K562 (cell line): ENCODE data around the gene CD9. TPM values are rescaled to one million over a fixed set of nuclear protein-coding genes. Genes with fewer than 3 reads are reported as not detected.

Source experiments
- ATAC-seq: fragments of 200-7000 bp; cut with Tn5 transposase; 3 replicates; pipeline ENCODE4 v1.9.1; 2020; ENCODE audit warnings: moderate library complexity
- BruUV-seq: library from RNA; stranded (reverse); fragments of 400-500 nt; replicated peaks from 2 replicates; lab custom pipeline; 2021; lab: Mats Ljungman, UMichigan
- CTCF ChIA-PET: fragments of 300-600 bp; formaldehyde crosslinking; extraction: SDS; loops from one replicate; lab custom pipeline; 2021; ENCODE audit warnings: low intra/inter-chr PET ratio; lab: Yijun Ruan, JAX
- POLR2A ChIA-PET: fragments of 300-600, 350-650 bp; sonication (Branson Sonifier 250); formaldehyde crosslinking; extraction: SDS; loops from one replicate; lab custom pipeline; 2021; ENCODE audit warnings: antibody characterized with exemption, inconsistent platforms; lab: Yijun Ruan, JAX
- DNase-seq, 4 experiments: peaks; one replicate each; pipeline versions ENCODE4 v3.0.0 to v3.0.0-alpha.2; 2011 to 2018; ENCODE audit warnings: low spot score in 3 of 4, mixed read lengths in 3 of 4; ENCODE audit errors: extremely low read depth in 1 of 4
- FAIRE-seq: peaks from 2 replicates; lab custom pipeline; 2011; peaks lifted over from hg19 to GRCh38; lab: Jason Lieb, UNC
- H2AFZ ChIP-seq: 2 replicates; pipeline ENCODE4 v1.6.0; 2011; ENCODE audit warnings: low read depth, low read length, control low read depth, inconsistent platforms
- H3K27ac ChIP-seq: fragments of 200-600 bp; 3 replicates; pipeline ENCODE4 v1.8.0; 2011; ENCODE audit warnings: low read depth, mild to moderate bottlenecking, control low read depth, inconsistent platforms, low read length, moderate library complexity, mixed read lengths; ENCODE audit errors: extremely low read depth
- H3K27me3 ChIP-seq, 2 experiments: fragments of 300-600 bp in 1 of 2; 2 replicates in 1 of 2; 3 replicates in 1 of 2; pipeline versions ENCODE4 v1.6.0 to v1.8.0; 2011; ENCODE audit warnings: inconsistent platforms in 2 of 2, low read length in 2 of 2, mild to moderate bottlenecking in 1 of 2, mixed read lengths in 1 of 2, moderate library complexity in 1 of 2; ENCODE audit not compliant: control insufficient read depth in 2 of 2, insufficient read depth in 2 of 2
- H3K36me3 ChIP-seq: fragments of 300-600 bp; 3 replicates; pipeline ENCODE4 v1.8.0; 2011; ENCODE audit warnings: mild to moderate bottlenecking, low read length, inconsistent platforms; ENCODE audit not compliant: control insufficient read depth, insufficient read depth
- H3K4me1 ChIP-seq, 2 experiments: fragments of 200-600 bp in 1 of 2; replicated peaks in 1 of 2; 2 replicates in 1 of 2; 3 replicates in 1 of 2; pipeline versions ENCODE4 v1.5.1 to v1.8.0; 2011; ENCODE audit warnings: inconsistent platforms in 2 of 2, low read length in 2 of 2, mild to moderate bottlenecking in 1 of 2, mixed read lengths in 1 of 2, moderate library complexity in 1 of 2; ENCODE audit not compliant: control insufficient read depth in 2 of 2, insufficient read depth in 2 of 2
- H3K4me2 ChIP-seq: 2 replicates; pipeline ENCODE4 v1.6.1; 2011; ENCODE audit warnings: low read length, control low read depth, inconsistent platforms, mixed read lengths; ENCODE audit not compliant: insufficient read depth
- H3K4me3 ChIP-seq: fragments of 200-600 bp; sonication (generic), shearing (Covaris generic); 2 replicates; pipeline ENCODE4 v1.5.1; 2016; ENCODE audit warnings: control low read depth, inconsistent platforms
- H3K79me2 ChIP-seq: fragments of 200-600 bp; 3 replicates; pipeline ENCODE4 v1.8.0; 2011; ENCODE audit warnings: low read length, inconsistent platforms; ENCODE audit not compliant: control insufficient read depth, insufficient read depth
- H3K9ac ChIP-seq, 2 experiments: 2 replicates each; pipeline versions ENCODE4 v1.6.0 to v1.6.1; 2011; ENCODE audit warnings: low read depth in 2 of 2, low read length in 2 of 2, control low read depth in 1 of 2, inconsistent platforms in 1 of 2, mild to moderate bottlenecking in 1 of 2, mixed read lengths in 1 of 2; ENCODE audit not compliant: insufficient read depth in 1 of 2
- H3K9me1 ChIP-seq: one replicate; pipeline ENCODE4 v1.6.0; 2011; ENCODE audit warnings: inconsistent platforms, mild to moderate bottlenecking, low read length, moderate library complexity; ENCODE audit not compliant: control insufficient read depth, insufficient read depth
- H3K9me3 ChIP-seq: replicated peaks from 2 replicates; pipeline ENCODE4 v1.5.1; 2011; ENCODE audit warnings: low read depth, low read length, inconsistent platforms; ENCODE audit not compliant: control insufficient read depth, insufficient read depth
- H4K20me1 ChIP-seq: replicated peaks from 2 replicates; pipeline ENCODE4 v1.6.1; 2011; ENCODE audit warnings: low read length, inconsistent platforms, mixed read lengths; ENCODE audit not compliant: control insufficient read depth, insufficient read depth
- ARHGAP35 ChIP-seq: fragments of 450-650 bp; IDR thresholded peaks from 2 replicates; pipeline ENCODE4 v1.6.1; 2018; ENCODE audit not compliant: partially characterized antibody
- BACH1 ChIP-seq: fragments of 200-800 bp; sonication (Bioruptor generic); IDR thresholded peaks from 2 replicates; pipeline ENCODE4 v1.6.1; 2016; ENCODE audit warnings: missing genetic modification characterization, missing compliant biosample characterization
- KAT2B ChIP-seq: IDR thresholded peaks from one replicate; pipeline ENCODE4 v1.6.1; 2012; ENCODE audit warnings: low read depth, mild to moderate bottlenecking, control low read depth, inconsistent platforms, low read length, moderate library complexity
- MCM2 ChIP-seq: fragments of 450-650 bp; IDR thresholded peaks from 2 replicates; pipeline ENCODE4 v1.6.1; 2017; ENCODE audit warnings: low read depth, mild to moderate bottlenecking
- NRF1 ChIP-seq, 2 experiments: fragments of 450-650 bp; IDR thresholded peaks in 1 of 2; conservative IDR thresholded peaks in 1 of 2; 2 replicates each; pipeline ENCODE4 v1.6.1; 2014; ENCODE audit warnings: mild to moderate bottlenecking in 2 of 2
- RUNX1 ChIP-seq: sonication (generic); IDR thresholded peaks from 2 replicates; pipeline ENCODE4 v1.6.1; 2016; ENCODE audit warnings: antibody characterized with exemption, low read depth
- SETDB1 ChIP-seq: IDR thresholded peaks from one replicate; pipeline ENCODE4 v1.6.1; 2012; ENCODE audit warnings: low read length, control low read depth, inconsistent platforms
- SMAD1 ChIP-seq: fragments of 150-350 bp; IDR thresholded peaks from 2 replicates; pipeline ENCODE4 v1.6.1; 2014; ENCODE audit warnings: low read length, low read depth; ENCODE audit not compliant: partially characterized antibody
- SMARCB1 ChIP-seq: IDR thresholded peaks from 2 replicates; pipeline ENCODE4 v1.6.1; 2011; ENCODE audit warnings: improper control_type of control experiment, low read depth; ENCODE audit not compliant: insufficient read length
- SPI1 ChIP-seq: IDR thresholded peaks from 2 replicates; pipeline ENCODE4 v1.6.1; 2011; ENCODE audit warnings: low read depth, low read length, control low read depth, borderline replicate concordance
- WHSC1 ChIP-seq: IDR thresholded peaks from one replicate; pipeline ENCODE4 v1.6.1; 2012; ENCODE audit warnings: low read length, control low read depth, inconsistent platforms
- ZC3H11A ChIP-seq: IDR thresholded peaks from 2 replicates; pipeline ENCODE4 v1.6.1; 2012; ENCODE audit warnings: low read depth, low read length, improper control_type of control experiment
- ZNF175 ChIP-seq: fragments of 200-800 bp; sonication (Bioruptor generic); IDR thresholded peaks from 2 replicates; pipeline ENCODE4 v1.6.1; 2016; ENCODE audit warnings: low read depth, mild to moderate bottlenecking, missing genetic modification characterization, missing compliant biosample characterization
- ZNF24 ChIP-seq: fragments of 450-650 bp; IDR thresholded peaks from 2 replicates; pipeline ENCODE4 v1.6.1; 2016
- ZNF444 ChIP-seq: fragments of 250-450 bp; sonication (Bioruptor Pico); IDR thresholded peaks from 2 replicates; pipeline ENCODE4 v1.4.0; 2020; ENCODE audit warnings: mild to moderate bottlenecking, moderate library complexity
- ZNF668 ChIP-seq: fragments of 250-450 bp; sonication (Bioruptor Pico); IDR thresholded peaks from 2 replicates; pipeline ENCODE4 v1.8.0; 2022; ENCODE audit warnings: mild to moderate bottlenecking, inconsistent platforms
- ZSCAN29 ChIP-seq: fragments of 450-650 bp; IDR thresholded peaks from 2 replicates; pipeline ENCODE4 v1.6.1; 2017
- WGBS: fragments of 100-300 bp; shearing (Covaris generic); methylation state at CpG from one replicate; pipeline ENCODE4 v1.1.6; 2016; ENCODE audit warnings: low coverage, mixed read lengths; ENCODE audit not compliant: insufficient coverage; ENCODE audit errors: missing lambda C conversion rate; 5-methylcytosine and 5-hydroxymethylcytosine counted together
- in situ Hi-C: fragments of 300-500 bp; cut with MboI; formaldehyde crosslinking; loops from 4 replicates; pipeline ENCODE4 v1.15.0; 2018; ENCODE audit warnings: inconsistent platforms, mixed read lengths
- intact Hi-C: fragments of 100-400 bp; cut with micrococcal nuclease; formaldehyde crosslinking; loops from 2 replicates; pipeline ENCODE4 v1.14.2; 2022
- polyA plus RNA-seq, 8 experiments: library from polyadenylated mRNA; depleted of rRNA in 4 of 8; stranded (reverse) in 5 of 8; unstranded in 3 of 8; fragments of >200 nt; fragmentation: Nextera tagmentation in 2 of 8; fragmentation: Illumina TruSeq in 1 of 8; extraction: Ambion mirVana in 2 of 8; extraction: Trizol in 1 of 8; gene quantifications; 2 replicates each; pipeline versions ENCODE4 v1.2.1 to v1.2.3, GENCODE V29; 2011 to 2014; ENCODE audit warnings: inconsistent platforms in 1 of 8, missing spikeins in 1 of 8
- total RNA-seq, 7 experiments: library from RNA; depleted of rRNA in 6 of 7; stranded (reverse); fragments of >200 nt in 6 of 7; fragmentation: Illumina TruSeq in 2 of 7; extraction: Trizol in 2 of 7; gene quantifications; 2 replicates each; pipeline versions ENCODE4 v1.2.1 to v1.2.3, GENCODE V29; 2011 to 2021; ENCODE audit warnings: low replicate concordance in 1 of 7
- TF ChIP-seq, protein P1 (sequence below): fragments of 250-450 bp; sonication (Bioruptor Pico); IDR thresholded peaks from 2 replicates; pipeline ENCODE4 v1.9.0; 2021; ENCODE audit warnings: mild to moderate bottlenecking
- TF ChIP-seq, protein P2 (sequence below): fragments of 200-800 bp; sonication (Bioruptor generic); IDR thresholded peaks from 2 replicates; pipeline ENCODE4 v1.6.1; 2017; ENCODE audit warnings: missing genetic modification characterization, missing compliant biosample characterization

CD9 gene
- total and polyA plus RNA-seq, 9 of the 15 experiments (the other 6 are each of a cell fraction or from before 2014, with no cell fraction given): 0.43 to 5.6 (median 0.62) TPM

DNA sequence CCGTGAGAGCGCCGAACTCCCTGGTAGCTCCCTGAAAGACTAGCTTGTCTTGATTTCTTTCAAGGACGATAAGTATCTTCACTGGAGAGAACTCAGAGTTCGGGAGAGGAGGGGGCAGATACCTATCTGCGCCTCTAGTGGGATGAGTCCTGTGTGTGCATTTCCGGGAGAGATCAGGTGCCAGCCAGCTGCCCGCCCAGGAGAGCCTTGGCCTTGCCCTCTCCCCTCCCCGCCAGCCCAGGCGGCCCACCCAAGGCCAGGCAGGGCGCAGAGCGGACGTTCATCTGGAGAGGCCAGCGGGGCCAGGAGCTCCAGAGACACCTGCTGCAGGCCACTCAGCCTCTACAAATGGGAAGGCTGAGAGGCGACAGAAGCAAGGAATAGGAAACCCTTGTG lies 1.0 kb downstream of the CD9 start:
- no peaks in the 10 kb centered on the region for H4K20me1 ChIP-seq
- in situ Hi-C loops: no loop called here
- ChIA-PET POLR2A (no interaction called here), CTCF (no interaction called here)
- no peak overlapping the region for H3K27ac ChIP-seq
- no peak overlapping the region for H3K4me3 ChIP-seq
- peaks cover 0 to 15% of the 10 kb centered on the region in 2 experiments; a peak in 3 of 5 replicates for H3K4me1 ChIP-seq
- intact Hi-C loops: no loop called here
- WGBS: 20% methylated on average over 7 of the region's 15 CpGs
- no TSS peak for BruUV-seq
- ATAC-seq (no peak), DNase-seq (no peak), FAIRE-seq (no peak)
- peaks cover 6 to 36% of the 10 kb centered on the region in 2 experiments; a peak in 4 of 5 replicates for H3K27me3 ChIP-seq
- no peak overlapping the region for H3K9ac ChIP-seq
- no peak overlapping the region for H3K4me2 ChIP-seq
- H3K79me2 ChIP-seq: no peaks in the 10 kb centered on the region
- H3K36me3 ChIP-seq: no peaks in the 10 kb centered on the region
- no peaks in the 10 kb centered on the region for H3K9me1 ChIP-seq
- no peaks in the 10 kb centered on the region for H3K9me3 ChIP-seq
- no peak overlapping the region for H2AFZ ChIP-seq
- TF ChIP-seq KAT2B (no peak), ZNF24 (no peak), SETDB1 (no peak), ZNF668 (CRISPR knock-in tag) (no peak), BACH1 (tag) (no peak), NRF1 (conservative IDR thresholded peaks at IDR 0.05 in 1 of 2, IDR thresholded peaks at IDR 0.05 in 1 of 2) (no peak), SMAD1 (no peak), SPI1 (no peak), ZNF444 (CRISPR knock-in tag) (no peak), SMARCB1 (no peak), RUNX1 (no peak), MCM2 (no peak), ZC3H11A (no peak), ZNF175 (CRISPR knock-in tag) (no peak), ARHGAP35 (no peak), WHSC1 (no peak), ZSCAN29 (no peak)
- TF ChIP-seq, protein P1, sequence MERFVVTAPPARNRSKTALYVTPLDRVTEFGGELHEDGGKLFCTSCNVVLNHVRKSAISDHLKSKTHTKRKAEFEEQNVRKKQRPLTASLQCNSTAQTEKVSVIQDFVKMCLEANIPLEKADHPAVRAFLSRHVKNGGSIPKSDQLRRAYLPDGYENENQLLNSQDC (CRISPR knock-in tag): no peak
- TF ChIP-seq, protein P2, sequence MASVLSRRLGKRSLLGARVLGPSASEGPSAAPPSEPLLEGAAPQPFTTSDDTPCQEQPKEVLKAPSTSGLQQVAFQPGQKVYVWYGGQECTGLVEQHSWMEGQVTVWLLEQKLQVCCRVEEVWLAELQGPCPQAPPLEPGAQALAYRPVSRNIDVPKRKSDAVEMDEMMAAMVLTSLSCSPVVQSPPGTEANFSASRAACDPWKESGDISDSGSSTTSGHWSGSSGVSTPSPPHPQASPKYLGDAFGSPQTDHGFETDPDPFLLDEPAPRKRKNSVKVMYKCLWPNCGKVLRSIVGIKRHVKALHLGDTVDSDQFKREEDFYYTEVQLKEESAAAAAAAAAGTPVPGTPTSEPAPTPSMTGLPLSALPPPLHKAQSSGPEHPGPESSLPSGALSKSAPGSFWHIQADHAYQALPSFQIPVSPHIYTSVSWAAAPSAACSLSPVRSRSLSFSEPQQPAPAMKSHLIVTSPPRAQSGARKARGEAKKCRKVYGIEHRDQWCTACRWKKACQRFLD (CRISPR knock-in tag): no peak
